Measurements from ENCODE around the gene C1RL.
A peak's percentile ranks its signal among the peaks of the same experiment; 100 is the strongest.

C1RL gene

DNA sequence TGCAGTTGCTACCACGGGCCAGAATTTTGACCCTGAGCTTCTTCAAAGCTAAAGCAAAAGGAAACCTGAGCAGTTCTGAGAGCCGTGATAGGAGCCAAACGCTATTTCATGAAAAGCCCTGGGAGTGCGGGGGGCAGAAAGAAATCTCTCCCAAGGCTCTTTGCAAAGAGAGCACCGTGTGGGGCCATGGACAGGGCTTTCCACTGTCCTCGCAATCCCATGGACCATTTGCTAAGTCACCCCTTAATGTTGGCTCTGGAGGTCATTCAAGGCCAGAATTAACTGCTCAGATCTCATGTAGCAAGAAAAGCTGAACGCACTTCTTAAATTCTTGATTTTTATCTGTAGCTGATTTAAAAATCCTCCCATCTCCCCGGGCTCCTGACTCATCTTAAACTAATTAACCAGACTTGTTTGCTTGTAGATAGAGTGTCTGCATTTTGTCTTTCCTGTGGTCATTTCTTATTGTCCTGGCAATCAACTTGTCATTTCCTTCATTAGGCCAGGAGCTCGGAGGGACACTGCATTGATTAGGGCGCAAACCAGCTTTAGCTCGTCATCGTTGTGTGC lies 46.0 kb upstream of the C1RL start:
- peak overlapping the region; percentile 8 for H3K4me3 ChIP-seq (ENCODE audit: low read depth, low read length)
- TF ChIP-seq, protein P1, sequence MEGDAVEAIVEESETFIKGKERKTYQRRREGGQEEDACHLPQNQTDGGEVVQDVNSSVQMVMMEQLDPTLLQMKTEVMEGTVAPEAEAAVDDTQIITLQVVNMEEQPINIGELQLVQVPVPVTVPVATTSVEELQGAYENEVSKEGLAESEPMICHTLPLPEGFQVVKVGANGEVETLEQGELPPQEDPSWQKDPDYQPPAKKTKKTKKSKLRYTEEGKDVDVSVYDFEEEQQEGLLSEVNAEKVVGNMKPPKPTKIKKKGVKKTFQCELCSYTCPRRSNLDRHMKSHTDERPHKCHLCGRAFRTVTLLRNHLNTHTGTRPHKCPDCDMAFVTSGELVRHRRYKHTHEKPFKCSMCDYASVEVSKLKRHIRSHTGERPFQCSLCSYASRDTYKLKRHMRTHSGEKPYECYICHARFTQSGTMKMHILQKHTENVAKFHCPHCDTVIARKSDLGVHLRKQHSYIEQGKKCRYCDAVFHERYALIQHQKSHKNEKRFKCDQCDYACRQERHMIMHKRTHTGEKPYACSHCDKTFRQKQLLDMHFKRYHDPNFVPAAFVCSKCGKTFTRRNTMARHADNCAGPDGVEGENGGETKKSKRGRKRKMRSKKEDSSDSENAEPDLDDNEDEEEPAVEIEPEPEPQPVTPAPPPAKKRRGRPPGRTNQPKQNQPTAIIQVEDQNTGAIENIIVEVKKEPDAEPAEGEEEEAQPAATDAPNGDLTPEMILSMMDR (IDR thresholded peaks at IDR 0.05; ENCODE audit: low read depth, low read length) = no peak
- no peaks in the 10 kb centered on the region for H3K27me3 ChIP-seq (ENCODE audit: insufficient read depth, low read depth, severe bottlenecking)
- H3K36me3 ChIP-seq = peaks cover 25% of the 10 kb centered on the region
- peak; percentile 60 for DNase-seq
- H3K27ac ChIP-seq = peak overlapping the region; percentile 84
- no peaks in the 10 kb centered on the region for H3K9me3 ChIP-seq (ENCODE audit: severe bottlenecking)

DNA sequence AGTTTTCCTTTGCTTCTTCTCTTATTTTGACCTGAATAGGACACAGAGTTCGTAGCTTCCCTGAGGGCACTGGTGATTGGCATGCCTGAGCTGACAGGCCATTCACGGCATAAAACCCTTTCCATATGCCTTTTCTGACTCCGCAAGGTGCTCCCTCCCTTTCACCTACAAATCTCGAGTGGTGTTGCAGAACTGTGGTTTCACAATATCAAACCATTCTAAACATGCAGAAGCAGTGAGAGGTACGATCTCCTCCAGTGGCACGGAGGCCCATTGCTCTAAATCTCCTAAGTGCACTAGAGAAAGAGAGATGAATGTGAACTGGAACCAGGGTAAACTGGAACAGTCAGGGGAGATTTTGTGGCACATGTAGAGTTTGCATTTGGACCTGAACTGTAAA lies 45.0 kb upstream of the C1RL start:
- TF ChIP-seq, protein P1 (IDR thresholded peaks at IDR 0.05; ENCODE audit: low read depth, low read length) = no peak
- Histone ChIP-seq H3K36me3 (peaks cover 35% of the 10 kb centered on the region), H3K4me3 (ENCODE audit: low read depth, low read length) (no peak overlapping the region), H3K27me3 (ENCODE audit: insufficient read depth, low read depth, severe bottlenecking) (no peaks in the 10 kb centered on the region), H3K27ac (peak overlapping the region; percentile 84), H3K9me3 (ENCODE audit: severe bottlenecking) (no peaks in the 10 kb centered on the region)
- no peak for DNase-seq

DNA sequence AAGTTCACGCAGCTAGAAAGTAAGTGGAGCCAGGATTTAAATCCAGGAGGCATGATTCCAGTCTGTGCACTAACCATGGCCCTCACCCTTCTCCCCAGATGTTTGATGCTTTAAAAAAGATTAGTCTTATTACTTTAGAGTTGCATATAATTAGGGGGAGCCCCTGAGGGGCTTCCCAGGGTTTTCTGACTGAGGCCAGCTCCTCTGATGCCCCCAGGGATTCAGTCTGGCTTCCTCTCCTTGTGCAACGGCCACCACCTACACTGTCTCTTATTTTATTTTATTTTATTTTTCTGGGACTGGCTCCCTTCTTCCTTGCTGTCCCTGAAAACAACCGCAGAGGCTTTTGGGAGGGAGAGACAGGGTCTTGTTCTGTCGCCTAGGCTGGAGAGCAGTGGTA lies 43.8 kb upstream of the C1RL start:
- H3K36me3 ChIP-seq = peaks cover 40% of the 10 kb centered on the region
- TF ChIP-seq, protein P1 (IDR thresholded peaks at IDR 0.05; ENCODE audit: low read depth, low read length) = no peak
- no peaks in the 10 kb centered on the region for H3K9me3 ChIP-seq (ENCODE audit: severe bottlenecking)
- H3K4me3 ChIP-seq (ENCODE audit: low read depth, low read length) = no peak overlapping the region
- no peak for DNase-seq
- H3K27ac ChIP-seq = peak overlapping the region; percentile 84
- H3K27me3 ChIP-seq (ENCODE audit: insufficient read depth, low read depth, severe bottlenecking) = no peaks in the 10 kb centered on the region

DNA sequence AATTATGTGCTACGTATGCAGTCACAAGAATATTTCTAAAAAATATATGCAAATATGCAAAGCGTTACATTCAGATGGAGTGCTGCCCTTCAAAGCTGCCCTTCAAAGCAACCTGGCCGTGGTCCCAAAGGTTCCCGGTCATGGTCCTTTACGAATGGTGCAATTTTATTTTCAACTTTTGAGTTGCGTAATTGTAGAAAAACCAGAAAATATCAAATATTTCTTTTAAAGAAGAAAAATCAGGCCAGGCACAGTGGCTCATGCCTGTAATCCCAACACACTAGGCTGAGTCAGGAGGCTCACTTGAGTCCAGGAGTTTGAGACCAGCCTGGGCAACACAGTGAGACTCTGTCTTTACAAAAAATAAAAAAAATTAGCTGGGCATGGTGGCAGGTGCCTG lies 42.5 kb upstream of the C1RL start:
- peaks cover 42% of the 10 kb centered on the region for H3K36me3 ChIP-seq
- no peaks in the 10 kb centered on the region for H3K27me3 ChIP-seq (ENCODE audit: insufficient read depth, low read depth, severe bottlenecking)
- TF ChIP-seq, protein P1 (IDR thresholded peaks at IDR 0.05; ENCODE audit: low read depth, low read length) = no peak
- no peak overlapping the region for H3K27ac ChIP-seq
- DNase-seq = no peak
- no peaks in the 10 kb centered on the region for H3K9me3 ChIP-seq (ENCODE audit: severe bottlenecking)
- H3K4me3 ChIP-seq (ENCODE audit: low read depth, low read length) = no peak overlapping the region

DNA sequence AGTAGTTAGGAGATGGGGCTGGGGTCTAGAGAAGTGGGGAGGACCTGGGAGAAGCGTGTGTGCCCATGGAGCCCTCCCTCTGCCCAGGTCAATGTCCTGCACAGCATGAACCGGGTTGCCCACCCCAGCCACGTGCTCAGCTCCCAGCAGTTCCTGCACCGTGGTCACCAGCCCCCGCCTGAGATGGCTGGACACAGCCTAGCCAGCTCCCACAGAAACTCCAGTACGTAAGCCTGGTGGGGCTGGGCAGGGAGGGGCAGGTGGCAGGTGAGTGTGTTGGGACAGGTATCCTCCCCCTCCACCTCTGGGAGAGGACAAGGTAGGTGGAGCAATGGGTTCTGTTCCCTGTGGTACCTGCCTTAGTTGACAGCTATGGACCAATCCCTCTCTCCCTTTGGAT lies 41.8 kb upstream of the C1RL start:
- Histone ChIP-seq H3K27ac (no peak overlapping the region), H3K27me3 (ENCODE audit: insufficient read depth, low read depth, severe bottlenecking) (no peaks in the 10 kb centered on the region), H3K9me3 (ENCODE audit: severe bottlenecking) (no peaks in the 10 kb centered on the region), H3K36me3 (peaks cover 42% of the 10 kb centered on the region), H3K4me3 (ENCODE audit: low read depth, low read length) (no peak overlapping the region)
- TF ChIP-seq, protein P1 (IDR thresholded peaks at IDR 0.05; ENCODE audit: low read depth, low read length) = no peak
- no peak for DNase-seq

DNA sequence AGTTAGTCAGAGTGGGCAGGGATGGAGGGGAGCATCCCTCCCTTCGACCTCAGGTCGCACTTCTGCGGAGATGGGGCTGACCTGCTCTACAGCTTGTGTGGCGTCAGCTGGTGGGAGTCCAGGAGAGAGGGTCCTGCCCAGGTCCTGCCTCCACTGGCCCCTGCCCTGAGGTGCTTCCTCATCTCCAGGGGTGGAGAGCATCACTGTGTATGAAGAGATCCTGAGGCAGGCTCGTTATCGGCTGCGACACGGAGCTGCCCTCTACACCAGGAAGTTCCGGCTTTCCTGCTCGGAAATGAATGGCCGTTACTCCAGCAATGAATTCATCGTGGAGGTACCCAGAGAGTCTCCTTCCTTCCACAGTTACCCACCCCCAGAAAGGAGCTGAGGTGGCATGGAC lies 41.3 kb upstream of the C1RL start:
- Histone ChIP-seq H3K27ac (no peak overlapping the region), H3K36me3 (peaks cover 42% of the 10 kb centered on the region), H3K4me3 (ENCODE audit: low read depth, low read length) (no peak overlapping the region), H3K9me3 (ENCODE audit: severe bottlenecking) (no peaks in the 10 kb centered on the region), H3K27me3 (ENCODE audit: insufficient read depth, low read depth, severe bottlenecking) (no peaks in the 10 kb centered on the region)
- TF ChIP-seq, protein P1 (IDR thresholded peaks at IDR 0.05; ENCODE audit: low read depth, low read length) = no peak
- no peak for DNase-seq
